Retinal pigment epithelial cell (primary cell): ENCODE measurements around the gene STK38L.

Experiments used
- DNase-seq: peaks from one replicate; pipeline ENCODE4 v3.0.0-alpha.2; 2010; ENCODE audit warnings: low read depth
- H3K4me3 ChIP-seq: 2 replicates; pipeline ENCODE4 v1.5.1; 2011; ENCODE audit warnings: mild to moderate bottlenecking, low read length, control low read depth, moderate library complexity
- CTCF ChIP-seq: conservative IDR thresholded peaks from 2 replicates; pipeline ENCODE4 v1.5.1; 2011; ENCODE audit warnings: low read depth, low read length, control low read depth, inconsistent platforms

Gene STK38L

GRCh38 chr12:27330846-27331245 is 86.8 kb downstream of the STK38L start:
- H3K4me3 ChIP-seq = no peak overlapping the region
- no peak for DNase-seq

GRCh38 chr12:27331291-27331926 is 87.3 kb downstream of the STK38L start:
- no peak for TF ChIP-seq CTCF
- no peak overlapping the region for H3K4me3 ChIP-seq
- DNase-seq = peak; percentile 58

More at GRCh38 chr12:27330846-27331245, 86.8 kb downstream of the STK38L start:
- TF ChIP-seq CTCF = no peak

GRCh38 chr12:27331927-27332324 is 87.8 kb downstream of the STK38L start:
- DNase-seq = no peak
- H3K4me3 ChIP-seq = peak overlapping the region; percentile 67

GRCh38 chr12:27332407-27332713 is 88.3 kb downstream of the STK38L start:
- no peak for TF ChIP-seq CTCF
- no peak for DNase-seq
- H3K4me3 ChIP-seq = peak overlapping the region; percentile 67

More at GRCh38 chr12:27331927-27332324, 87.8 kb downstream of the STK38L start:
- TF ChIP-seq CTCF = no peak

- H3K4me3 ChIP-seq = peak within 1 kb of the TSS; percentile 67
- TF ChIP-seq CTCF = no peak
- no peak for DNase-seq
Observed at GRCh38 chr12:27332714-27333402, 88.8 kb downstream of the STK38L start, which contains the start of gene BMAL2. BMAL2 (plus strand) TSS chr12:27332836; CDS start chr12:27333073, 237 bp downstream.

- no peak for TF ChIP-seq CTCF
- no peak for DNase-seq
- peak overlapping the region; percentile 67 for H3K4me3 ChIP-seq
Observed at GRCh38 chr12:27333403-27334009, 89.4 kb downstream of the STK38L start.
